K562 (cell line): Measurements from ENCODE around the gene CSF3. TPM values are rescaled to one million over a fixed set of nuclear protein-coding genes. Genes with fewer than 3 reads are reported as not detected.

Experiments
- BRF2 ChIP-seq: IDR thresholded peaks from 3 replicates; pipeline ENCODE4 v1.6.1; 2011; ENCODE audit warnings: borderline replicate concordance, mild to moderate bottlenecking; ENCODE audit not compliant: insufficient read length, insufficient read depth
- EGR1 ChIP-seq: fragments of 450-650 bp; conservative IDR thresholded peaks from 2 replicates; pipeline ENCODE4 v1.6.1; 2017; ENCODE audit warnings: mild to moderate bottlenecking
- FOXM1 ChIP-seq, 2 experiments: fragments of 450-650 bp in 1 of 2; sonication (generic) in 1 of 2; formaldehyde crosslinking in 1 of 2; IDR thresholded peaks; 2 replicates each; pipeline versions ENCODE4 v1.6.1 to v1.9.0; 2017 to 2022; ENCODE audit warnings: low read depth in 2 of 2, mild to moderate bottlenecking in 2 of 2, missing genetic modification reagents in 1 of 2, moderate library complexity in 1 of 2
- HDAC1 ChIP-seq, 2 experiments: fragments of 450-650 bp; IDR thresholded peaks; 2 replicates each; pipeline ENCODE4 v1.6.1; 2016 to 2017; ENCODE audit warnings: inconsistent platforms in 1 of 2, mild to moderate bottlenecking in 1 of 2, moderate library complexity in 1 of 2
- HES1 ChIP-seq: fragments of 450-650 bp; IDR thresholded peaks from 2 replicates; pipeline ENCODE4 v1.6.1; 2016; ENCODE audit warnings: low read depth, mild to moderate bottlenecking, moderate library complexity
- HEY1 ChIP-seq: fragments of 250-450 bp; sonication (Bioruptor Pico); IDR thresholded peaks from 2 replicates; pipeline ENCODE4 v1.5.0; 2020; ENCODE audit warnings: mild to moderate bottlenecking, moderate library complexity, borderline replicate concordance
- KLF13 ChIP-seq: fragments of 450-650 bp; IDR thresholded peaks from 2 replicates; pipeline ENCODE4 v1.6.1; 2016; ENCODE audit warnings: missing genetic modification characterization, low read depth, mild to moderate bottlenecking, missing compliant biosample characterization, moderate library complexity, borderline replicate concordance
- LCOR ChIP-seq: sonication (generic); formaldehyde crosslinking; IDR thresholded peaks from 2 replicates; pipeline ENCODE4 v1.8.0; 2022; ENCODE audit warnings: mild to moderate bottlenecking, missing genetic modification reagents
- NCOA6 ChIP-seq: fragments of 450-650 bp; IDR thresholded peaks from 2 replicates; pipeline ENCODE4 v1.6.1; 2017; ENCODE audit warnings: mild to moderate bottlenecking
- NCOR1 ChIP-seq: fragments of 450-650 bp; IDR thresholded peaks from 2 replicates; pipeline ENCODE4 v1.6.1; 2016; ENCODE audit warnings: mild to moderate bottlenecking, moderate library complexity
- NKRF ChIP-seq: fragments of 450-650 bp; IDR thresholded peaks from 2 replicates; pipeline ENCODE4 v1.6.1; 2016; ENCODE audit warnings: borderline replicate concordance
- PYGO2 ChIP-seq: fragments of 450-650 bp; IDR thresholded peaks from 2 replicates; pipeline ENCODE4 v1.6.1; 2016; ENCODE audit warnings: mild to moderate bottlenecking, missing genetic modification characterization, moderate library complexity, missing compliant biosample characterization
- SMAD1 ChIP-seq: fragments of 150-350 bp; IDR thresholded peaks from 2 replicates; pipeline ENCODE4 v1.6.1; 2014; ENCODE audit warnings: low read length, low read depth; ENCODE audit not compliant: partially characterized antibody
- SMAD4 ChIP-seq: fragments of 250-450 bp; sonication (Bioruptor Pico); conservative IDR thresholded peaks from 2 replicates; pipeline ENCODE4 v1.8.0; 2021; ENCODE audit warnings: inconsistent platforms, mild to moderate bottlenecking, moderate library complexity
- SMARCC2 ChIP-seq: fragments of 450-650 bp; IDR thresholded peaks from 2 replicates; pipeline ENCODE4 v1.6.1; 2017; ENCODE audit warnings: antibody characterized with exemption, moderate library complexity, mild to moderate bottlenecking, low read depth
- SRSF1 ChIP-seq: fragments of 200-400 bp; formaldehyde crosslinking; IDR thresholded peaks from 2 replicates; pipeline ENCODE4 v1.6.1; 2017; ENCODE audit warnings: mild to moderate bottlenecking, low read depth, low read length, moderate library complexity
- SRSF7 ChIP-seq: fragments of 200-400 bp; formaldehyde crosslinking; optimal IDR thresholded peaks from 2 replicates; pipeline ENCODE3; 2017; ENCODE audit warnings: mild to moderate bottlenecking, low read depth, low read length
- ZBTB12 ChIP-seq: fragments of 250-450 bp; sonication (Bioruptor Pico); IDR thresholded peaks from 2 replicates; pipeline ENCODE4 v1.4.0; 2020
- ZC3H11A ChIP-seq: IDR thresholded peaks from 2 replicates; pipeline ENCODE4 v1.6.1; 2012; ENCODE audit warnings: low read depth, low read length, improper control_type of control experiment
- ZFP1 ChIP-seq: fragments of 450-650 bp; formaldehyde crosslinking; IDR thresholded peaks from 2 replicates; pipeline ENCODE4 v1.4.0; 2020; ENCODE audit warnings: mild to moderate bottlenecking, mixed read lengths
- ZFP30 ChIP-seq: fragments of 250-450 bp; sonication (Bioruptor Pico); IDR thresholded peaks from 2 replicates; pipeline ENCODE4 v1.8.0; 2022; ENCODE audit warnings: moderate library complexity, mild to moderate bottlenecking, inconsistent platforms, borderline replicate concordance
- ZKSCAN3 ChIP-seq: fragments of 250-450 bp; sonication (Bioruptor Pico); IDR thresholded peaks from 2 replicates; pipeline ENCODE4 v1.4.0; 2020
- ZNF24 ChIP-seq: fragments of 450-650 bp; IDR thresholded peaks from 2 replicates; pipeline ENCODE4 v1.6.1; 2016
- ZNF740 ChIP-seq, 3 experiments: fragments of 200-800 bp in 1 of 3; sonication (Bioruptor generic) in 1 of 3; sonication (generic) in 1 of 3; formaldehyde crosslinking in 1 of 3; IDR thresholded peaks; 2 replicates each; pipeline versions ENCODE4 v1.6.1 to v1.8.0; 2016 to 2022; ENCODE audit warnings: mild to moderate bottlenecking in 2 of 3, missing compliant biosample characterization in 2 of 3, missing genetic modification characterization in 2 of 3, missing genetic modification reagents in 1 of 3
- polyA plus RNA-seq, 8 experiments: library from polyadenylated mRNA; depleted of rRNA in 4 of 8; stranded (reverse) in 5 of 8; unstranded in 3 of 8; fragments of >200 nt; fragmentation: Nextera tagmentation in 2 of 8; fragmentation: Illumina TruSeq in 1 of 8; extraction: Ambion mirVana in 2 of 8; extraction: Trizol in 1 of 8; gene quantifications; 2 replicates each; pipeline versions ENCODE4 v1.2.1 to v1.2.3, GENCODE V29; 2011 to 2014; ENCODE audit warnings: inconsistent platforms in 1 of 8, missing spikeins in 1 of 8
- total RNA-seq, 7 experiments: library from RNA; depleted of rRNA in 6 of 7; stranded (reverse); fragments of >200 nt in 6 of 7; fragmentation: Illumina TruSeq in 2 of 7; extraction: Trizol in 2 of 7; gene quantifications; 2 replicates each; pipeline versions ENCODE4 v1.2.1 to v1.2.3, GENCODE V29; 2011 to 2021; ENCODE audit warnings: low replicate concordance in 1 of 7

Gene CSF3
- total and polyA plus RNA-seq, 9 of the 15 experiments (the other 6 are each of a cell fraction or from before 2014, with no cell fraction given): 0.19 TPM; not detected in 8

- TF ChIP-seq FOXM1 (IDR thresholded peaks at IDR 0.05; ENCODE audit: low read depth) (no peak), FOXM1 (CRISPR knock-in tag; IDR thresholded peaks at IDR 0.05; ENCODE audit: low read depth) (no peak), NKRF (peak; percentile 77), SMARCC2 (peak; percentile 73; the same call in 1 of the 2 replicates), ZBTB12 (CRISPR knock-in tag) (no peak), KLF13 (tag) (no peak), ZC3H11A (no peak), SRSF7 (no peak), PYGO2 (tag) (no peak), HEY1 (CRISPR knock-in tag) (no peak), HDAC1 (IDR thresholded peaks at IDR 0.05) (peak in 1 of 2 experiments; percentile 79; a peak in 2 of 4 replicates), ZNF740 (CRISPR knock-in tag; IDR thresholded peaks at IDR 0.05) (no peak), ZNF740 (tag; IDR thresholded peaks at IDR 0.05) (no peak), SMAD1 (peak; percentile 5), HES1 (no peak), ZFP1 (CRISPR knock-in tag) (no peak), EGR1 (peak; percentile 73), BRF2 (no peak), ZNF24 (no peak), NCOR1 (peak; percentile 22; the same call in 1 of the 2 replicates), ZFP30 (CRISPR knock-in tag) (no peak), LCOR (CRISPR knock-in tag) (no peak), SRSF1 (no peak), SMAD4 (CRISPR knock-in tag) (peak; percentile 70), NCOA6 (no peak), ZKSCAN3 (no peak)
These were observed 35.3 kb upstream of the CSF3 start (continued) for GRCh38 chr17:39979893-39980350.
